ENCODE results near the gene TAF1L. TPM values are rescaled to one million over a fixed set of nuclear protein-coding genes. Genes with fewer than 3 reads are reported as not detected.
"Not testable (repeated sequence)": the region's sequence is repeated elsewhere in the genome, so short reads cannot be mapped to it uniquely, and the experiment has no call there.

Gene TAF1L
- total RNA-seq: not detected
- long read RNA-seq: 0 reads

GRCh38 chr9:32635362-32635761 is at the start of gene TAF1L:
Gene TAF1L, minus strand, starts transcription at chr9:32635669. Its CDS starts 90 bp downstream, at chr9:32635579.
- intact Hi-C loops (cut with DNase I): no loop called here
- DNase-seq: no peak
- no peak for ATAC-seq

- ATAC-seq: no peak
- DNase-seq: no peak
- intact Hi-C loops (cut with DNase I): loop anchor here in 1 of 2 donors (10.0 kb wide), 1 partner anchor 73 kb away; no protein-coding TSS in a partner anchor
Measured at GRCh38 chr9:32681751-32682150, 46.3 kb upstream of the TAF1L start.

GRCh38 chr9:32677931-32678330 is 42.5 kb upstream of the TAF1L start:
- DNase-seq (no peak), ATAC-seq (no peak)
- intact Hi-C loops (cut with DNase I): no loop called here

- intact Hi-C loops (cut with DNase I): no loop called here
- no peak for ATAC-seq
- DNase-seq: no peak
Measured at GRCh38 chr9:32672469-32672868, 37.0 kb upstream of the TAF1L start.

- DNase-seq (no peak), ATAC-seq (no peak)
- intact Hi-C loops (cut with DNase I): no loop called here
Measured at GRCh38 chr9:32671333-32671732, 35.9 kb upstream of the TAF1L start.

GRCh38 chr9:32665101-32665500 is 29.6 kb upstream of the TAF1L start:
- intact Hi-C loops (cut with DNase I): no loop called here
- no peak for DNase-seq
- ATAC-seq: peak in 1 of 2 donors; percentile 64

- no peak for ATAC-seq
- intact Hi-C loops (cut with DNase I): no loop called here
- DNase-seq: no peak
Measured at GRCh38 chr9:32663741-32664140, 28.3 kb upstream of the TAF1L start.

- DNase-seq: no peak
- intact Hi-C loops (cut with DNase I): loop anchor here in 1 of 2 donors (10.0 kb wide), 1 partner anchor 57 kb away; no protein-coding TSS in a partner anchor
- ATAC-seq: no peak
Measured at GRCh38 chr9:32647671-32648070, 12.2 kb upstream of the TAF1L start.

- DNase-seq (peak; percentile 44), ATAC-seq (peak; percentile 70 to 99)
- intact Hi-C loops (cut with DNase I): loop anchor here in 1 of 2 donors (10.0 kb wide), 1 partner anchor 60 kb away; no protein-coding TSS in a partner anchor
Measured at GRCh38 chr9:32644698-32645097, 9.2 kb upstream of the TAF1L start.

- DNase-seq; intact Hi-C loops (cut with DNase I); ATAC-seq: not testable (repeated sequence)
Measured at GRCh38 chr9:32633151-32633550, 2.3 kb downstream of the TAF1L start.

- no peak for DNase-seq
- ATAC-seq: no peak
- intact Hi-C loops (cut with DNase I): no loop called here
Measured at GRCh38 chr9:32631991-32632390, 3.5 kb downstream of the TAF1L start.

- no peak for ATAC-seq
- intact Hi-C loops (cut with DNase I): no loop called here
- no peak for DNase-seq
Measured at GRCh38 chr9:32627394-32627954, 8.0 kb downstream of the TAF1L start.

GRCh38 chr9:32625320-32625719 is 10.1 kb downstream of the TAF1L start:
- DNase-seq (no peak), ATAC-seq (no peak)
- intact Hi-C loops (cut with DNase I): no loop called here

GRCh38 chr9:32622948-32623347 is 12.5 kb downstream of the TAF1L start:
- intact Hi-C loops (cut with DNase I): no loop called here
- ATAC-seq (no peak), DNase-seq (no peak)

- ATAC-seq: no peak
- DNase-seq: no peak
- intact Hi-C loops (cut with DNase I): no loop called here
Measured at GRCh38 chr9:32618261-32618660, 17.2 kb downstream of the TAF1L start.

- intact Hi-C loops (cut with DNase I): no loop called here
- DNase-seq (no peak), ATAC-seq (no peak)
Measured at GRCh38 chr9:32606811-32607210, 28.7 kb downstream of the TAF1L start.

- DNase-seq (no peak), ATAC-seq (no peak)
- intact Hi-C loops (cut with DNase I): no loop called here
Measured at GRCh38 chr9:32603914-32604852, 31.3 kb downstream of the TAF1L start.

- ATAC-seq; DNase-seq; intact Hi-C loops (cut with DNase I): not testable (repeated sequence)
Measured at GRCh38 chr9:32599021-32599420, 36.4 kb downstream of the TAF1L start.

GRCh38 chr9:32596936-32597335 is 38.5 kb downstream of the TAF1L start:
- ATAC-seq: no peak

GRCh38 chr9:32596096-32596865 is 39.2 kb downstream of the TAF1L start:
- intact Hi-C loops (cut with DNase I): no loop called here
- DNase-seq (no peak), ATAC-seq (no peak)

More at GRCh38 chr9:32596936-32597335, 38.5 kb downstream of the TAF1L start:
- DNase-seq: no peak
- intact Hi-C loops (cut with DNase I): no loop called here

Data from left cardiac atrium (tissue), 4 donors.